Measurements from ENCODE around the gene BRD3OS.
"Not testable (repeated sequence)": the region's sequence is repeated elsewhere in the genome, so short reads cannot be mapped to it uniquely, and the experiment has no call there.

Gene BRD3OS

GRCh38 chr9:133986061-133986460, 39.2 kb upstream of the BRD3OS start:
- TF ChIP-seq ZFX (IDR thresholded peaks at IDR 0.05; ENCODE audit: borderline replicate concordance) = no peak
- TF ChIP-seq CTCF (IDR thresholded peaks at IDR 0.05) = no peak

DNA sequence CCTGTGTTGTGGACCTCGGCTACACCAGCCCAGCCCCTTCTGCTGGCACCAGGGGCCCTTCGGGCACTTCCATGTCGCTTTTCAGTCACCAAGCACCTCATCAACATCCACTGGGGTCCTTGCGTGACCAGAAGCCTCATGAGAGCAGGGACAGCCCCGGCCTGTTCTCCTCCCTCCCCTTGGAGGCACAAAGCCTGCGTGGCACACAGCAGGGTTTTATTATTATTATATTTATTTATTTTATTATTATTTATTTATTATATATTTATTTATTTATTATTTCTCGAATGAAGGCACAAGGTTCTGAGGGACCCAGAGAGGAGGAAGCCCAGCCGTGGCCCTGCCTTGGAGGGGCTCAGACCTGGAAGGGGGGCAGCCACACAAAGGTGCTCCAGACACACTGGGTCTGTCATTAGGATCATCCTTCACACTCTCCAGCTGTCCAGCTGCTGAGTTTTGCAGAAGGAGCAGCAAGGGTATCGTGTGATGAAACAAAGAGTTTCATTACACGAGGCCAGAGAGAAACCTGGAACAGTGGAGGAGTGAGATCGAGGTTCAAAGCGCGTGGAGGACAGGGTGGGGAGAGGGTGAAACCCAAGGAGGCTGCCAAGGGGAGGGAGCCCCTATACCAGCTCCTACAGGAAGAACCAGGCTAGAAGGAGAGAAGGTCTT, 38.4 kb upstream of the BRD3OS start:
- TF ChIP-seq CTCF (IDR thresholded peaks at IDR 0.05) (no peak), ZFX (IDR thresholded peaks at IDR 0.05; ENCODE audit: borderline replicate concordance) (no peak)
- no peak overlapping the region for H3K27ac ChIP-seq

More at GRCh38 chr9:133986061-133986460, 39.2 kb upstream of the BRD3OS start:
- H3K27ac ChIP-seq = no peak overlapping the region

- no peak for TF ChIP-seq ZFX (IDR thresholded peaks at IDR 0.05; ENCODE audit: borderline replicate concordance)
- TF ChIP-seq CTCF (IDR thresholded peaks at IDR 0.05) = no peak
- H3K27ac ChIP-seq = no peak overlapping the region
These were observed 37.9 kb upstream of the BRD3OS start for GRCh38 chr9:133987446-133987788.

DNA sequence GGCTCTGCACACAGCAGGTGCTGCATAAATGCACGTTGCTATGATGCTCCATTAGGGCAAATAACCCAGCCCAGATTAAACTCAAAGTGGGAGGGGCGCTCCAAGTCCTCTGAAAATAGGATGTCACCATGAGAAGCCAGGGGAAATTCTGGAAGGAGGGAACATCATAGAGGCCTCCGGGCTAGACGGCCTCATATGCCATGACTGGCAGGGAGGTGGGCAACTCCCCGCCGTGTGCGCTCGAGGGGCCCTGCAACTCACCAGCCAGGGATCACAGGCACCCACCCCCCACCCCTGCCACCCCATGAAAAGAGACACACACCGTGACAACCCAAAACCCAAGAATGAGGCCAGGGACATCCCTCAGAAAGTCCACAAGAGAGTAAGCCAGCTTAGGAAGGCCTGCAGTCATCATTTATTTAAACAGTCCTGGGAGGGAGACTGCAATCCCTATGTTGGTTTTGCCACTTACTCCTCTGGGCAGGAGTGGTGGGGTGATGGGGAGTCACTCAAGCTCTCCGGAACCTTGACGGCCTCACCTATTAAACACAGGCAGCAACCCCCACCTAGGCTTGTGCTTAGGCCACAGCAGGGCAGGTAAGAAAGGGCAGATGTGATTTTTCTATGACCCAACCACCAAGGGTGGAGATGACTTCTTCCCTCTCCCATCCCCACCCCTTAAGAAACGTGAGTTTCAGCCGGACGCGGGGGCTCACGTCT, 37.2 kb upstream of the BRD3OS start:
- no peak for TF ChIP-seq ZFX (IDR thresholded peaks at IDR 0.05; ENCODE audit: borderline replicate concordance)
- TF ChIP-seq CTCF (IDR thresholded peaks at IDR 0.05) = no peak
- H3K27ac ChIP-seq = no peak overlapping the region

- not testable (repeated sequence) for H3K27ac ChIP-seq
These were observed 36.5 kb upstream of the BRD3OS start for GRCh38 chr9:133988771-133989170.

DNA sequence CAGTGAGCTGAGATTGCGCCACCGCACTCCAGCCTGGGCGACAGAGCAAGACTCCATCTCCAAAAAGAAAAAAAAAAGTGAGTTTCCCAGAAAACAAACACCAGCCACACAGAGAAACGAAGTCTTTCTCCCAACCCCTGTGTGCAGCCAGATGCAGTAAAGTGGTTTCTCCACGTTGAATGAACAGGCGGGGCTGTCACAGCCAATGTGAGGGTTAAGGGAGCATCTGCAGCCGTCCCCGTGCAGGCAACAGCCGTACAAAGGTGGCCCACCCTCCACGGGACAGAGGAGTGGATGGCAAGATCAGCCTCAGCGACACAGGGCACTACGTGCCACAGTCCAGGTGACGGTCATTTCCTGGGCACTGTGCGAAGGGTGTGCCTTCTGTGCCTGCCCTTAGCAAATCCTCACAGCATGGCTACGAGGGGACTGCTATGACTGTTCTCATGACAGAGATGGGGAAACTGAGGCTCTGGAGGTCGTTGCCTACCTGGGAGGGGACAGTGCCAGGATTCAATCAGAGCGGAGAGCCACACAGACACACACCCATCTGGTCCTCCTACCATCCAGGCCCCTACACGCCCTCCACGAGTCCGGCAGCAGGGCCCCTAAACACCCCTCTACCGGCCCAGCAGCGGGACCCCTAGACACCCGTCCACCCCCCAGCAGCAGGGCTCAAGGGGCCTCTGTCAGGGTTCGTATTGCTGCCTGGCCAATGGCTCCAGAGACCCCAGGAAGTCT, 35.5 kb upstream of the BRD3OS start:
- TF ChIP-seq ZFX (IDR thresholded peaks at IDR 0.05; ENCODE audit: borderline replicate concordance) (no peak), CTCF (IDR thresholded peaks at IDR 0.05) (no peak)
- no peak overlapping the region for H3K27ac ChIP-seq

DNA sequence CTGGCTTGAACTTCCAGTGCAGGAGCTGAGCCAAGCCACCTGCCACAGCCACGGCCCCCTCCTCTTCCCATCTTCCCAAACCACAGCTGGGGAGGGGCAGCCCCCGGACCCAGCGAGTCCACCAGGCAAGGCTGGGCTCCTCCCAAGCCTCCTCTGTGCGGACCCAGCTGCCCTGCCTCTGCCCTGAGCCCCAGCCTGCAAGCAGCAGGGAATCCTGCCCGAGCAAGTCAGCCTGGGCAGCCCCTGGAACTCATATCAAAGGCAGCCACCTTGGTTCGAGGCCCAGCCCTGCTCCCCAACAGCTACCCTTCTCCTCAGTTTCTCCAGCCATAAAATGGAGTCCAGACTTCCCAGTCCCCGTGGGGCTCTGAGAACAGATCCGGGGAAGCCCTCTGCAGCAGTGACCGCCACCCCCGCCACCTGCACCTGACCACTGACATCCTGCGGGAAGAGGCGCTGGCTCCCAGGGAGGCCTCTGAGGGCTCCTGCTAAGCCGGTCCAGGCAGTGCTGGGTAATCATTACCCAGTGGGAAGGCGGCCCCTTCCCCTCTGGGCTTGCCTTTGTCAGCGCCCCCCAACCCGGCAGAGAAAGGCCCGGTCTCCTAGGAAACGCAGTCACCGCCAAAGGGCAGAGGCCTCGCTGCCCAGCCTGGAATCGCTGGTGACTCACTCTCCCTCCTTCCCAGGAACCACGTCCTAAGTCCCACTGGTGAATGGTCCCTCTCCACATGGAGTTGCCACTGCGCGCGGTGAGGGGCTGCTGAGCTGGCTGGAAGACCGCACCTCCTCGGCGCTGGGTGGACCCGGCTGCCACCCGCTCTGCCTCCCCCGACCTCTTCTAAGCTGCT, 34.7 kb upstream of the BRD3OS start:
- peak overlapping the region; percentile 84 for H3K27ac ChIP-seq
- no peak for TF ChIP-seq ZFX (IDR thresholded peaks at IDR 0.05; ENCODE audit: borderline replicate concordance)
- TF ChIP-seq CTCF (IDR thresholded peaks at IDR 0.05) = no peak

Measured in 22Rv1 (cell line).